SU-DHL-6 (cell line): ENCODE measurements around the gene REXO4.

Source experiments
- EZH2phosphoT487 ChIP-seq: fragments of 200-600 bp; sonication (generic), shearing (Covaris generic); conservative IDR thresholded peaks from 2 replicates; pipeline ENCODE4 v1.6.1; 2018; ENCODE audit warnings: mild to moderate bottlenecking, antibody characterized with exemption, low read length, moderate library complexity, mixed read lengths
- TF ChIP-seq, protein P1 (sequence below): fragments of 200-600 bp; sonication (generic); IDR thresholded peaks from one replicate; pipeline ENCODE4 v1.5.1; 2017; ENCODE audit warnings: antibody characterized with exemption, mild to moderate bottlenecking, low read length, moderate library complexity; ENCODE audit not compliant: insufficient read depth, poor library complexity, severe bottlenecking

DNA sequence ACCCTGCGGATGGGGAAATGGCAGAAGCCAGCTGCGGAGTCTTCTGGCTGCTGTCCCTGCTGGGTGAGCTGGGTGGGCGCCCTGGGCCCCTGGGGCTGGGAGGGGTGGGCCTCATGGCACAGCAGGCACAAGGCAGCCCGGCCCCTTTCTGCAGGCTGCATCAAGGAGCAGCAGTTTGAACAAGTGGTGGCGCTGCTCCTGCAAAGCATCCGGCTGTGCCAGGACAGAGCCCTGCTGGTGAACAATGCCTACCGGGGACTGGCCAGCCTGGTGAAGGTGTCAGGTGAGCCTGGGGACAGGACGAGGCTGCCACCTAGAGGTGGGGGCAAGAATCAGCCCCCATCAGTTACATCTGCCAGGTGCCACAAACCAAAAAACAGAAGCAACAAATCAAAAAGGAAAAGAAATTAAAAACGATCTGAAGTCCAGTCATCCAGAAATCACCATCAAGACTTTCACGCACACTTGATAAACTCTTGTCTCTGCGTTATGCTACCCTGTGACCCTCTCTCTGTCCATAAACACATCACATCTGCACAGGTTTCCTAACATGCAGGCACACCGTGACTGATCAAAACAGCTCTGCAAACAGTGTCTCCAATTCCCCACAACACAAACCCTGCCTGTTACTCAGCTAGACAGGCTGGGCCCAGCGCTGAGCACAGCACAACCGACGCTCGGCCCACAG, 13.9 kb downstream of the REXO4 start:
- TF ChIP-seq, protein P1, sequence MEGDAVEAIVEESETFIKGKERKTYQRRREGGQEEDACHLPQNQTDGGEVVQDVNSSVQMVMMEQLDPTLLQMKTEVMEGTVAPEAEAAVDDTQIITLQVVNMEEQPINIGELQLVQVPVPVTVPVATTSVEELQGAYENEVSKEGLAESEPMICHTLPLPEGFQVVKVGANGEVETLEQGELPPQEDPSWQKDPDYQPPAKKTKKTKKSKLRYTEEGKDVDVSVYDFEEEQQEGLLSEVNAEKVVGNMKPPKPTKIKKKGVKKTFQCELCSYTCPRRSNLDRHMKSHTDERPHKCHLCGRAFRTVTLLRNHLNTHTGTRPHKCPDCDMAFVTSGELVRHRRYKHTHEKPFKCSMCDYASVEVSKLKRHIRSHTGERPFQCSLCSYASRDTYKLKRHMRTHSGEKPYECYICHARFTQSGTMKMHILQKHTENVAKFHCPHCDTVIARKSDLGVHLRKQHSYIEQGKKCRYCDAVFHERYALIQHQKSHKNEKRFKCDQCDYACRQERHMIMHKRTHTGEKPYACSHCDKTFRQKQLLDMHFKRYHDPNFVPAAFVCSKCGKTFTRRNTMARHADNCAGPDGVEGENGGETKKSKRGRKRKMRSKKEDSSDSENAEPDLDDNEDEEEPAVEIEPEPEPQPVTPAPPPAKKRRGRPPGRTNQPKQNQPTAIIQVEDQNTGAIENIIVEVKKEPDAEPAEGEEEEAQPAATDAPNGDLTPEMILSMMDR = peak; percentile 55
- no peak for TF ChIP-seq EZH2phosphoT487
